GM23338 (cell line): ENCODE measurements around the gene SLC9A3. TPM values are rescaled to one million over a fixed set of nuclear protein-coding genes. Genes with fewer than 3 reads are reported as not detected.

Experiments
- ATAC-seq: fragments of 200-7000 bp; cut with Tn5 transposase; 3 replicates; pipeline ENCODE4 v1.9.1; 2020
- DNase-seq: peaks from one replicate; pipeline ENCODE4 v3.0.0-alpha.2; 2015; ENCODE audit warnings: low spot score
- H2AFZ ChIP-seq: fragments of 200-600 bp; sonication (generic); 2 replicates; pipeline ENCODE4 v1.8.0; 2016; ENCODE audit warnings: antibody characterized with exemption, mild to moderate bottlenecking, moderate library complexity
- H3F3A ChIP-seq: fragments of 200-600 bp; sonication (generic); replicated peaks from 2 replicates; pipeline ENCODE4 v1.8.0; 2017; ENCODE audit warnings: antibody characterized with exemption, mixed run types, low read depth
- H3K27ac ChIP-seq: fragments of 200-600 bp; sonication (generic); 2 replicates; pipeline ENCODE4 v1.6.1; 2016; ENCODE audit warnings: low read depth
- H3K27me3 ChIP-seq: fragments of 200-600 bp; sonication (generic); 2 replicates; pipeline ENCODE4 v1.8.0; 2016; ENCODE audit warnings: mild to moderate bottlenecking, mixed run types, moderate library complexity; ENCODE audit not compliant: insufficient read depth
- H3K36me3 ChIP-seq: fragments of 200-600 bp; sonication (generic); 2 replicates; pipeline ENCODE4 v1.8.0; 2016; ENCODE audit warnings: mild to moderate bottlenecking; ENCODE audit not compliant: insufficient read depth
- H3K4me1 ChIP-seq: fragments of 200-600 bp; sonication (generic); 2 replicates; pipeline ENCODE4 v1.8.0; 2016; ENCODE audit warnings: mild to moderate bottlenecking, moderate library complexity; ENCODE audit not compliant: insufficient read depth
- H3K4me2 ChIP-seq: fragments of 200-600 bp; sonication (generic); 2 replicates; pipeline ENCODE4 v1.7.1; 2017; ENCODE audit warnings: mixed run types
- H3K4me3 ChIP-seq: fragments of 200-600 bp; sonication (generic); 2 replicates; pipeline ENCODE4 v1.6.1; 2016; ENCODE audit warnings: mixed run types
- H3K79me2 ChIP-seq: fragments of 200-600 bp; sonication (generic); replicated peaks from 2 replicates; pipeline ENCODE4 v1.8.0; 2017; ENCODE audit warnings: mild to moderate bottlenecking; ENCODE audit not compliant: insufficient read depth
- H3K9me2 ChIP-seq: fragments of 200-600 bp; sonication (generic); 2 replicates; pipeline ENCODE4 v1.8.0; 2017; ENCODE audit not compliant: insufficient read depth
- H4K20me1 ChIP-seq: fragments of 200-600 bp; sonication (generic); replicated peaks from 2 replicates; pipeline ENCODE4 v1.8.0; 2017; ENCODE audit warnings: mild to moderate bottlenecking; ENCODE audit not compliant: insufficient read depth
- H3K27ac Mint-ChIP-seq: 2 replicates; pipeline ENCODE4 v1.8.0; 2020; ENCODE audit warnings: inconsistent platforms, mild to moderate bottlenecking, moderate library complexity, mixed read lengths
- H3K27me3 Mint-ChIP-seq: 3 replicates; pipeline ENCODE4 v1.8.0; 2022; ENCODE audit warnings: low read depth, mild to moderate bottlenecking, moderate library complexity, mixed read lengths, inconsistent platforms; ENCODE audit not compliant: insufficient read depth, poor library complexity
- H3K36me3 Mint-ChIP-seq: 3 replicates; pipeline ENCODE4 v1.8.0; 2021; ENCODE audit warnings: low read depth, mild to moderate bottlenecking, inconsistent platforms, moderate library complexity, mixed read lengths
- H3K4me1 Mint-ChIP-seq: 3 replicates; pipeline ENCODE4 v1.8.0; 2020; ENCODE audit warnings: mild to moderate bottlenecking, inconsistent platforms, mixed read lengths
- H3K4me3 Mint-ChIP-seq: 3 replicates; pipeline ENCODE4 v1.8.0; 2021; ENCODE audit warnings: moderate library complexity, mild to moderate bottlenecking, inconsistent platforms, mixed read lengths
- H3K9me3 Mint-ChIP-seq: 3 replicates; pipeline ENCODE4 v1.8.0; 2020; ENCODE audit warnings: moderate library complexity, mild to moderate bottlenecking, inconsistent platforms, mixed read lengths
- CREB1 ChIP-seq: fragments of 250-450 bp; sonication (Bioruptor Pico); IDR thresholded peaks from 2 replicates; pipeline ENCODE4 v1.5.0; 2020; ENCODE audit warnings: low read depth, mild to moderate bottlenecking, moderate library complexity
- EZH2phosphoT487 ChIP-seq: fragments of 200-600 bp; sonication (generic); IDR thresholded peaks from one replicate; pipeline ENCODE4 v1.8.1; 2018; ENCODE audit warnings: antibody characterized with exemption; ENCODE audit not compliant: unreplicated experiment
- JUNB ChIP-seq: IDR thresholded peaks from one replicate; pipeline ENCODE4 v1.6.1; 2016; ENCODE audit warnings: antibody characterized with exemption; ENCODE audit not compliant: unreplicated experiment
- NANOG ChIP-seq: IDR thresholded peaks from 2 replicates; pipeline ENCODE4 v1.6.1; 2016; ENCODE audit warnings: antibody characterized with exemption, borderline replicate concordance
- POLR2AphosphoS5 ChIP-seq: IDR thresholded peaks from 2 replicates; pipeline ENCODE4 v1.6.1; 2016; ENCODE audit warnings: antibody characterized with exemption, low read depth
- STAT1 ChIP-seq: IDR thresholded peaks from one replicate; pipeline ENCODE4 v1.6.1; 2016; ENCODE audit warnings: antibody characterized with exemption; ENCODE audit not compliant: unreplicated experiment
- ZNF114 ChIP-seq: fragments of 250-450 bp; sonication (Bioruptor Pico); IDR thresholded peaks from 2 replicates; pipeline ENCODE4 v1.5.0; 2020; ENCODE audit warnings: mild to moderate bottlenecking, moderate library complexity
- ZNF331 ChIP-seq: fragments of 250-450 bp; sonication (Bioruptor Pico); IDR thresholded peaks from 2 replicates; pipeline ENCODE4 v1.5.0; 2020; ENCODE audit warnings: low read depth, mild to moderate bottlenecking, moderate library complexity
- polyA plus RNA-seq: library from polyadenylated mRNA; unstranded; fragments of >200 nt; fragmentation: Nextera tagmentation; extraction: Ambion mirVana; gene quantifications from 2 replicates; pipeline ENCODE4 v1.2.1, GENCODE V29; 2016
- total RNA-seq: library from RNA; depleted of rRNA; stranded (reverse); fragments of >200 nt; shearing (Covaris generic); gene quantifications from 2 replicates; pipeline ENCODE4 v1.2.3, GENCODE V29; 2014
- TF ChIP-seq, protein P1 (sequence below): fragments of 250-450 bp; sonication (Bioruptor Pico); IDR thresholded peaks from 2 replicates; pipeline ENCODE4 v1.5.0; 2020; ENCODE audit warnings: mild to moderate bottlenecking, moderate library complexity
- TF ChIP-seq, protein P2 (sequence below), 2 experiments: fragments of 200-600 bp in 1 of 2; sonication (generic) in 1 of 2; conservative IDR thresholded peaks; 2 replicates each; pipeline versions ENCODE4 v1.5.1 to v1.6.1; 2016 to 2017; ENCODE audit warnings: antibody characterized with exemption in 2 of 2, low read depth in 2 of 2, mild to moderate bottlenecking in 2 of 2, moderate library complexity in 1 of 2

The SLC9A3 gene
- total and polyA plus RNA-seq, 2 experiments from 2014 or later, result 0.39 to 3.1 TPM

DNA sequence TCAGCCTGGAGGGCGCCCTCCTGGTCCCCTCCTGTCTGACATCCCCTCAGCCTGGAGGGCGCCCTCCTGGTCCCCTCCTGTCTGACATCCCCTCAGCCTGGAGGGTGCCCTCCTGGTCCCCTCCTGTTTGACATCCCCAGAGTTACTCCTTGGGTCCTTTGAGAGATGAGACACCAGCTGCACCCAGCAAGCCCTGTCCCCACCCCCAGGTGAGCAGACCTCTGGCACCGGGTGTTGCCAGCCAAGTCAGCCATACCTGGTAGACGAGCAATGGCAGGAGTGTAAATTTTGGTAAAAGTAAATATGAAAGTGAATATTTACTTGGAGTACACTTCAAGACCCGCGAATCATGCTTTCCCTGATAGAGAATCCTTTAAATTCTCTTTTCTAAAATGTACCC lies 55.8 kb downstream of the SLC9A3 start:
- ATAC-seq, result no peak
- peaks cover 10% of the 10 kb centered on the region for H3K27me3 Mint-ChIP-seq
- DNase-seq, result no peak
- Histone ChIP-seq H3K4me1 (no peaks in the 10 kb centered on the region), H3K27ac (no peak overlapping the region), H3K36me3 (no peaks in the 10 kb centered on the region; the same call in 1 of the 2 replicates), H2AFZ (no peak overlapping the region), H3K79me2 (no peaks in the 10 kb centered on the region), H3K9me2 (no peaks in the 10 kb centered on the region), H3K4me2 (no peak overlapping the region), H3K4me3 (no peak overlapping the region), H4K20me1 (peaks cover 9% of the 10 kb centered on the region; the same call in 1 of the 2 replicates), H3F3A (no peaks in the 10 kb centered on the region), H3K27me3 (0 out of 2 replicates have a peak, but pooled peaks cover under 1% of the 10 kb centered on the region)
- peaks cover 6% of the 10 kb centered on the region; the same call in 2 of the 3 replicates for H3K4me1 Mint-ChIP-seq
- TF ChIP-seq, protein P1, sequence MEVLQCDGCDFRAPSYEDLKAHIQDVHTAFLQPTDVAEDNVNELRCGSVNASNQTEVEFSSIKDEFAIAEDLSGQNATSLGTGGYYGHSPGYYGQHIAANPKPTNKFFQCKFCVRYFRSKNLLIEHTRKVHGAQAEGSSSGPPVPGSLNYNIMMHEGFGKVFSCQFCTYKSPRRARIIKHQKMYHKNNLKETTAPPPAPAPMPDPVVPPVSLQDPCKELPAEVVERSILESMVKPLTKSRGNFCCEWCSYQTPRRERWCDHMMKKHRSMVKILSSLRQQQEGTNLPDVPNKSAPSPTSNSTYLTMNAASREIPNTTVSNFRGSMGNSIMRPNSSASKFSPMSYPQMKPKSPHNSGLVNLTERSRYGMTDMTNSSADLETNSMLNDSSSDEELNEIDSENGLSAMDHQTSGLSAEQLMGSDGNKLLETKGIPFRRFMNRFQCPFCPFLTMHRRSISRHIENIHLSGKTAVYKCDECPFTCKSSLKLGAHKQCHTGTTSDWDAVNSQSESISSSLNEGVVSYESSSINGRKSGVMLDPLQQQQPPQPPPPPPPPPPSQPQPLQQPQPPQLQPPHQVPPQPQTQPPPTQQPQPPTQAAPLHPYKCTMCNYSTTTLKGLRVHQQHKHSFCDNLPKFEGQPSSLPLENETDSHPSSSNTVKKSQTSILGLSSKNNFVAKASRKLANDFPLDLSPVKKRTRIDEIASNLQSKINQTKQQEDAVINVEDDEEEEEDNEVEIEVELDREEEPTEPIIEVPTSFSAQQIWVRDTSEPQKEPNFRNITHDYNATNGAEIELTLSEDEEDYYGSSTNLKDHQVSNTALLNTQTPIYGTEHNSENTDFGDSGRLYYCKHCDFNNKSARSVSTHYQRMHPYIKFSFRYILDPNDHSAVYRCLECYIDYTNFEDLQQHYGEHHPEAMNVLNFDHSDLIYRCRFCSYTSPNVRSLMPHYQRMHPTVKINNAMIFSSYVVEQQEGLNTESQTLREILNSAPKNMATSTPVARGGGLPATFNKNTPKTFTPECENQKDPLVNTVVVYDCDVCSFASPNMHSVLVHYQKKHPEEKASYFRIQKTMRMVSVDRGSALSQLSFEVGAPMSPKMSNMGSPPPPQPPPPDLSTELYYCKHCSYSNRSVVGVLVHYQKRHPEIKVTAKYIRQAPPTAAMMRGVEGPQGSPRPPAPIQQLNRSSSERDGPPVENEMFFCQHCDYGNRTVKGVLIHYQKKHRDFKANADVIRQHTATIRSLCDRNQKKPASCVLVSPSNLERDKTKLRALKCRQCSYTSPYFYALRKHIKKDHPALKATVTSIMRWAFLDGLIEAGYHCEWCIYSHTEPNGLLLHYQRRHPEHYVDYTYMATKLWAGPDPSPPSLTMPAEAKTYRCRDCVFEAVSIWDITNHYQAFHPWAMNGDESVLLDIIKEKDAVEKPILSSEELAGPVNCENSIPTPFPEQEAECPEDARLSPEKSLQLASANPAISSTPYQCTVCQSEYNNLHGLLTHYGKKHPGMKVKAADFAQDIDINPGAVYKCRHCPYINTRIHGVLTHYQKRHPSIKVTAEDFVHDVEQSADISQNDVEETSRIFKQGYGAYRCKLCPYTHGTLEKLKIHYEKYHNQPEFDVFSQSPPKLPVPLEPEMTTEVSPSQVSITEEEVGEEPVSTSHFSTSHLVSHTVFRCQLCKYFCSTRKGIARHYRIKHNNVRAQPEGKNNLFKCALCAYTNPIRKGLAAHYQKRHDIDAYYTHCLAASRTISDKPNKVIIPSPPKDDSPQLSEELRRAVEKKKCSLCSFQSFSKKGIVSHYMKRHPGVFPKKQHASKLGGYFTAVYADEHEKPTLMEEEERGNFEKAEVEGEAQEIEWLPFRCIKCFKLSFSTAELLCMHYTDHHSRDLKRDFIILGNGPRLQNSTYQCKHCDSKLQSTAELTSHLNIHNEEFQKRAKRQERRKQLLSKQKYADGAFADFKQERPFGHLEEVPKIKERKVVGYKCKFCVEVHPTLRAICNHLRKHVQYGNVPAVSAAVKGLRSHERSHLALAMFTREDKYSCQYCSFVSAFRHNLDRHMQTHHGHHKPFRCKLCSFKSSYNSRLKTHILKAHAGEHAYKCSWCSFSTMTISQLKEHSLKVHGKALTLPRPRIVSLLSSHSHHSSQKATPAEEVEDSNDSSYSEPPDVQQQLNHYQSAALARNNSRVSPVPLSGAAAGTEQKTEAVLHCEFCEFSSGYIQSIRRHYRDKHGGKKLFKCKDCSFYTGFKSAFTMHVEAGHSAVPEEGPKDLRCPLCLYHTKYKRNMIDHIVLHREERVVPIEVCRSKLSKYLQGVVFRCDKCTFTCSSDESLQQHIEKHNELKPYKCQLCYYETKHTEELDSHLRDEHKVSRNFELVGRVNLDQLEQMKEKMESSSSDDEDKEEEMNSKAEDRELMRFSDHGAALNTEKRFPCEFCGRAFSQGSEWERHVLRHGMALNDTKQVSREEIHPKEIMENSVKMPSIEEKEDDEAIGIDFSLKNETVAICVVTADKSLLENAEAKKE (CRISPR knock-in tag), result no peak
- TF ChIP-seq POLR2AphosphoS5 (no peak), ZNF331 (CRISPR knock-in tag) (no peak), NANOG (no peak), CREB1 (CRISPR knock-in tag) (no peak), EZH2phosphoT487 (no peak), JUNB (no peak), STAT1 (no peak), ZNF114 (CRISPR knock-in tag) (no peak)
- TF ChIP-seq, protein P2, sequence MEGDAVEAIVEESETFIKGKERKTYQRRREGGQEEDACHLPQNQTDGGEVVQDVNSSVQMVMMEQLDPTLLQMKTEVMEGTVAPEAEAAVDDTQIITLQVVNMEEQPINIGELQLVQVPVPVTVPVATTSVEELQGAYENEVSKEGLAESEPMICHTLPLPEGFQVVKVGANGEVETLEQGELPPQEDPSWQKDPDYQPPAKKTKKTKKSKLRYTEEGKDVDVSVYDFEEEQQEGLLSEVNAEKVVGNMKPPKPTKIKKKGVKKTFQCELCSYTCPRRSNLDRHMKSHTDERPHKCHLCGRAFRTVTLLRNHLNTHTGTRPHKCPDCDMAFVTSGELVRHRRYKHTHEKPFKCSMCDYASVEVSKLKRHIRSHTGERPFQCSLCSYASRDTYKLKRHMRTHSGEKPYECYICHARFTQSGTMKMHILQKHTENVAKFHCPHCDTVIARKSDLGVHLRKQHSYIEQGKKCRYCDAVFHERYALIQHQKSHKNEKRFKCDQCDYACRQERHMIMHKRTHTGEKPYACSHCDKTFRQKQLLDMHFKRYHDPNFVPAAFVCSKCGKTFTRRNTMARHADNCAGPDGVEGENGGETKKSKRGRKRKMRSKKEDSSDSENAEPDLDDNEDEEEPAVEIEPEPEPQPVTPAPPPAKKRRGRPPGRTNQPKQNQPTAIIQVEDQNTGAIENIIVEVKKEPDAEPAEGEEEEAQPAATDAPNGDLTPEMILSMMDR (conservative IDR thresholded peaks at IDR 0.05; ENCODE audit: low read depth in 2 of 2), result no peak
- H3K4me3 Mint-ChIP-seq, result no peak overlapping the region
- H3K36me3 Mint-ChIP-seq, result peaks cover 1% of the 10 kb centered on the region; the same call in 1 of the 3 replicates
- no peak overlapping the region for H3K27ac Mint-ChIP-seq
- H3K9me3 Mint-ChIP-seq, result no peaks in the 10 kb centered on the region
